Measurements from ENCODE around the gene MED1. TPM values are rescaled to one million over a fixed set of nuclear protein-coding genes. Genes with fewer than 3 reads are reported as not detected.
A peak's percentile ranks its signal among the peaks of the same experiment; 100 is the strongest.

The MED1 gene
- total RNA-seq, 1 donor from 2014 or later: 23.1 TPM

DNA sequence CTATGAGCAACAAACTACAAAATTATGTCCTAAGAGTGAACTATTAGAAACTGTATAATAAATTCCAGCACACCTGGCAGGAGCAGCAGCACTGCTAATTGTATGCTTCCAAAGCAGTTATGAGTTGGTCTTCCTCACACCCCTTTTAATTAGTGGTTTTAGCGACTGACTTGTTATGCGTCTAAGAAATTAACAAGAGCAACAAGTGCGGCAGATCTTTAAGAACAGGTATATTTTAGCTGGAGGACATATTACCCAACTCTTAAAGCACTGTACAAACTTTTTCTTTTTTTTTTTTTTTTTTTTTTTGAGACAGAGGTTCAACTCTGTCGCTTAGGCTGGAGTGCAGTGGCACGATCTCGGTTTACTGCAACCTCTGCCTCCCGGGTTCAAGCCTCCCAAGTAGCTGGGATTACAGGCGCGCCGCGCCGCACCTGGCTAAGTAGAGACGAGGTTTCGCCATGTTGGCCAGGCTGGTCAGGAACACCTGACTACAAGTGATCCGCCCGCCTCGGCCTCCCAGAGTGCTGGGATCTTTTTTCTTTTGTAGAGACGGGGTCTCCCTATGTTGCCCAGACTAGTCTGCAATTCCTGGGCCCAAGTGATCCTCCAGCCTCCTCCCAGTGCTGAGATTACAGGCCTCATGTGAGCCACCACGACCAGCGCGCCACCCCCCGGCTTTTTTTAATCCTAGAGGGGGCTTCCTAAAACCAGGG, 48.0 kb downstream of the MED1 start:
- DNase-seq (ENCODE audit: extremely low spot score in 2 of 2): no peak
- no peaks in the 10 kb centered on the region for H3K27me3 ChIP-seq

DNA sequence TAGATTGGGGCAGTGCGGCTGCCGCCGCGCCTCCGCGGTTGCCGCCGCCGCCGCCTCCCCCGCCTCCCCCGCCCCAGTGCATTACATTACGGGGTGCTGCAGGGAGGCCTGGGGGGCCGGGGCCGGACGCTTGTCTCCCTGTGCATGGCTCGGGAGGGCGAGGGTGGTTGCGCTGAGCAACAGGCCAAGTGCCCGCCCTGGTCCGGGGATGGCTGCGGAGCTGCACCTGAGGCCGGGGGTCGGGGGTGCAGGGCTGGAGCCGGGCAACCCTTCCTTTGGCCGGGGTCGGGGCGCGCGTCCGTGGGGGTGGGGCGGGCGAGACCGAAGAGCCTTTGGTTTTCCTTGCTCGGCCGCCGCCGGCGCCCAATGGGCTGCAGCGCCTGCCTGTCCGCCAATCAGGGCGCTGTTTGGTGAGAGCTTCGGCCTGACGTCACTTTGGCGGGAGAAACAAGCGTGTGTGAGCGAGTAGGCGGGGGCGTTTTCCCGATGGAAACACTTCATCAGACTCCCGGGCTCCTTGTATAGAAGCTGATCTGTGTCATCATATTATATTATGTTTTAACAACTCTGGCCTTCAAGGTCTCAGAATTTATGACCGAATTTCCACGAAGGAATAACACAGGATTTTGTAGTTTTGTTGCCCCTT, 48.7 kb downstream of the MED1 start:
- H3K4me3 ChIP-seq: peak overlapping the region; percentile 90 to 94
- peaks cover 28% of the 10 kb centered on the region for H3K4me1 ChIP-seq
- no peaks in the 10 kb centered on the region for H3K36me3 ChIP-seq
- intact Hi-C loops (cut with DNase I): no loop called here
- H3K27me3 ChIP-seq: no peaks in the 10 kb centered on the region
- peak; percentile 91 to 96 for DNase-seq (ENCODE audit: extremely low spot score in 2 of 2)
- H3K27ac ChIP-seq: peak overlapping the region; percentile 91
- H3K9me3 ChIP-seq: no peaks in the 10 kb centered on the region
- TF ChIP-seq, protein P1, sequence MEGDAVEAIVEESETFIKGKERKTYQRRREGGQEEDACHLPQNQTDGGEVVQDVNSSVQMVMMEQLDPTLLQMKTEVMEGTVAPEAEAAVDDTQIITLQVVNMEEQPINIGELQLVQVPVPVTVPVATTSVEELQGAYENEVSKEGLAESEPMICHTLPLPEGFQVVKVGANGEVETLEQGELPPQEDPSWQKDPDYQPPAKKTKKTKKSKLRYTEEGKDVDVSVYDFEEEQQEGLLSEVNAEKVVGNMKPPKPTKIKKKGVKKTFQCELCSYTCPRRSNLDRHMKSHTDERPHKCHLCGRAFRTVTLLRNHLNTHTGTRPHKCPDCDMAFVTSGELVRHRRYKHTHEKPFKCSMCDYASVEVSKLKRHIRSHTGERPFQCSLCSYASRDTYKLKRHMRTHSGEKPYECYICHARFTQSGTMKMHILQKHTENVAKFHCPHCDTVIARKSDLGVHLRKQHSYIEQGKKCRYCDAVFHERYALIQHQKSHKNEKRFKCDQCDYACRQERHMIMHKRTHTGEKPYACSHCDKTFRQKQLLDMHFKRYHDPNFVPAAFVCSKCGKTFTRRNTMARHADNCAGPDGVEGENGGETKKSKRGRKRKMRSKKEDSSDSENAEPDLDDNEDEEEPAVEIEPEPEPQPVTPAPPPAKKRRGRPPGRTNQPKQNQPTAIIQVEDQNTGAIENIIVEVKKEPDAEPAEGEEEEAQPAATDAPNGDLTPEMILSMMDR (IDR thresholded peaks at IDR 0.05): no peak
- TF ChIP-seq POLR2A (IDR thresholded peaks at IDR 0.05) (no peak), POLR2AphosphoS5 (IDR thresholded peaks at IDR 0.05; ENCODE audit: insufficient read depth in 1 of 2, low read depth in 1 of 2) (peak in 1 of 2 donors; percentile 59)

More for the DNA sequence above, 48.0 kb downstream of the MED1 start:
- H3K27ac ChIP-seq: no peak overlapping the region
- TF ChIP-seq, protein P1 (IDR thresholded peaks at IDR 0.05): no peak
- TF ChIP-seq POLR2AphosphoS5 (IDR thresholded peaks at IDR 0.05; ENCODE audit: insufficient read depth in 1 of 2, low read depth in 1 of 2) (no peak), POLR2A (IDR thresholded peaks at IDR 0.05) (no peak)
- intact Hi-C loops (cut with DNase I): no loop called here
- peak overlapping the region in 1 of 2 donors; percentile 90 for H3K4me3 ChIP-seq
- H3K9me3 ChIP-seq: no peaks in the 10 kb centered on the region
- H3K4me1 ChIP-seq: peaks cover 28% of the 10 kb centered on the region
- peaks cover 0 to 1% of the 10 kb centered on the region in 2 donors for H3K36me3 ChIP-seq

DNA sequence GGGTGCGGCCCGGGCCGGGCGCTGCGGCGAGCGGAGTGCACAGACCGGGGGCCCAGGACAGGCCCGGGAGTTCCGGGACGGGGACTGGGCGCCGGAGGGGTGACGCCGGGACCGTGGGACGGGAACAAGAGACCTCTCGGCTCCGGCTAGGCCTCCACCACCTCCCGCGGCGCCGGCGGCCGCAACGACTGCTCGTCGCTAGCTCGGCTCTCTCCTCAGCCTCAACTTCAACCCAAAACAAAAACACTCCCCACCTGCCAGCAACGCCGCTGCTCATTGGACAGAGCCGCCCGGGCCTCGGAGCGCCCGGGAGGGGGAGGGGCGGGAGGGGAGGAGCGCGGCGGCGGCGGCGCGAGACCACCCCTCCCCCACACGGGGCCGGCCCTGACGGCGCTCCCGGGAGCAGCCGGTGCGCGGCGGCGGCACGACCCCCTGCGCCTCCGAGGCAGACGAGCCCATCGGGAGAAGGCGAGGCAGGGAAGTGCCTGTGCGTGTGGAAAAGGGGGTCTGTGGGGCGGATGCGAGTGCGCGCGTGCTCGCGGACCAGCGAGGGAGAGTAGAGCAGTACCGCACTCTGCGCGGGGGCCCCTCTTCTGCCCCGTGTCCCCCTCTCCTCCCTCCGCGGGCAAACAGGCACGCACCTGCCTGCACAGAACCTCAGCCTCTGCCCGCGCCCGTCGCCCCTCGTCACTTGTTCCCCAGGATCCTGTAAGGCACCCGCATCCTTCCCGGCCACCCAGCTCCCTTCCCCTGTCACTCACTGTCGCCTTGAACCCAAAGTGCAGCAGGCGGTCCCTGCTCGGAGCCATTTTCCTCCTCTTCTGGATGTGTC, 49.4 kb downstream of the MED1 start, which contains the start of gene FBXL20:
TSS of gene FBXL20 (minus strand) at position 215 of the 832 bp plus-strand sequence. CDS start 224 bp downstream, outside the sequence.
- Histone ChIP-seq H3K4me1 (peaks cover 28% of the 10 kb centered on the region), H3K4me3 (peak within 1 kb of the TSS; percentile 90 to 94), H3K27ac (peak within 1 kb of the TSS; percentile 91), H3K27me3 (no peaks in the 10 kb centered on the region), H3K36me3 (no peaks in the 10 kb centered on the region), H3K9me3 (no peaks in the 10 kb centered on the region)
- peak; percentile 57 for TF ChIP-seq POLR2A (IDR thresholded peaks at IDR 0.05)
- TF ChIP-seq POLR2AphosphoS5 (IDR thresholded peaks at IDR 0.05; ENCODE audit: insufficient read depth in 1 of 2, low read depth in 1 of 2): peak in 1 of 2 donors; percentile 69
- TF ChIP-seq, protein P1 (IDR thresholded peaks at IDR 0.05): no peak
- DNase-seq (ENCODE audit: extremely low spot score in 2 of 2): peak in 1 of 2 donors; percentile 91
- intact Hi-C loops (cut with DNase I): no loop called here

DNA sequence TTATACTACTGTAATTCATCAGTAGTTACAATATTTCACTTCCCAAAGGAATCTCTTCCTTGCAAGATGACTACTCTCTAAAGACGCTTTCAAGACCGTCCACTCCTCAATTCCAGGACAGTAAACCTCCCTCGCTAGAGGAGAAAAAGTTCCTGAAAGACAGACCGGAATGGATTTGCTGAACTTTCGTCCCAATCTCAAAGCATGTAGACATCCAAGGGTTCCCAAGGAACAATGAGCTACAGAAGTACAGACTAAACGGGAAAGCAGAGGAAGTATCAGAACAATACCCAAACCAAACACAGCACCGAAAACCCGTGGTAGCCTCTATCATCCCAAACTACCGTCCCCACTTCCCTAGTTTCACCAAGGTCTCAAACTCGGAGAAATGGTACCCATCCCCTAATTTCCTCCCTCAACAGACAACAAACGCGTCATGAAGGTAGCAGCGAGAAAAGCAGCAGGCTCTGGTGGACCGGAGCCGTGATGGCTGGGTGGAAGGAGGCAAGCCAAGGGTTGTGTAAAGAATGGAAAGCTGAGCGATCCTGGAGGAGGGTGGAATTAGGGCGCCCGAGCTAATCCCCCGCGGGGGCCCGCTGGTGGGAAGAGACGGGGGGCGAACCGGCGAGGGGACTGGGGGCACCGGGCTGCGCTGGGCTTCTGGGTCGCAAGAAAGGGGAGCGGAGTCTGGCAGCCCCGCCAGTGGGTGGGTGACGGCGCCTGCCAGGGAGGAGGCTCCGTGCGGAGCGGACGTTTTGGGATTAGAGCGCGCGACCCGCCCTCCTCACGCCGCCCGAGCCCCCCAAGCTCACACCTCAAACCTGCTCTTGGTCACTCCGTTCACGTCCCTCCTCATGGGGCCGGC, 50.3 kb downstream of the MED1 start:
- intact Hi-C loops (cut with DNase I): no loop called here
- no peaks in the 10 kb centered on the region for H3K27me3 ChIP-seq
- H3K4me1 ChIP-seq: peaks cover 28% of the 10 kb centered on the region
- peak overlapping the region; percentile 90 to 94 for H3K4me3 ChIP-seq
- H3K9me3 ChIP-seq: no peaks in the 10 kb centered on the region
- TF ChIP-seq POLR2AphosphoS5 (IDR thresholded peaks at IDR 0.05; ENCODE audit: insufficient read depth in 1 of 2, low read depth in 1 of 2): no peak
- no peak for TF ChIP-seq POLR2A (IDR thresholded peaks at IDR 0.05)
- TF ChIP-seq, protein P1 (IDR thresholded peaks at IDR 0.05): no peak
- DNase-seq (ENCODE audit: extremely low spot score in 2 of 2): no peak
- H3K27ac ChIP-seq: peak overlapping the region; percentile 91
- no peaks in the 10 kb centered on the region for H3K36me3 ChIP-seq
